Endothelial cell of umbilical vein (primary cell): Measurements from ENCODE around the gene GLDN. TPM values are rescaled to one million over a fixed set of nuclear protein-coding genes. Genes with fewer than 3 reads are reported as not detected.

Experiments used
- BruUV-seq: library from RNA; stranded (reverse); fragments of 400-500 nt; replicated peaks from 2 replicates; lab custom pipeline; 2021; lab: Mats Ljungman, UMichigan
- CTCF ChIA-PET: fragments of 300-600, 350-600 bp; sonication (Branson Sonifier 250); formaldehyde crosslinking; loops from one replicate; lab custom pipeline; 2021; ENCODE audit warnings: antibody characterized with exemption, inconsistent platforms; lab: Charles Lee
- POLR2A ChIA-PET: fragments of 300-600, 350-600 bp; sonication (Branson Sonifier 250); formaldehyde crosslinking; loops from one replicate; lab custom pipeline; 2021; ENCODE audit warnings: antibody characterized with exemption, inconsistent platforms; lab: Charles Lee
- DNase-seq: peaks from one replicate; pipeline ENCODE4 v3.0.0-alpha.2; 2011; ENCODE audit warnings: low read depth, low spot score
- FAIRE-seq: peaks from 2 replicates; lab custom pipeline; 2011; peaks lifted over from hg19 to GRCh38; lab: Jason Lieb, UNC
- H2AFZ ChIP-seq: 2 replicates; pipeline ENCODE4 v1.6.0; 2012; ENCODE audit warnings: low read depth, low read length, control low read depth, inconsistent platforms
- H3K27ac ChIP-seq: 2 replicates; pipeline ENCODE4 v1.5.1; 2011; ENCODE audit warnings: low read depth, mild to moderate bottlenecking, control low read depth, low read length, moderate library complexity; ENCODE audit not compliant: insufficient read depth
- H3K27me3 ChIP-seq, 2 experiments: 2 replicates each; pipeline versions ENCODE4 v1.6.0 to v1.6.1; 2011; ENCODE audit warnings: low read length in 2 of 2, mixed read lengths in 1 of 2; ENCODE audit not compliant: control insufficient read depth in 2 of 2, insufficient read depth in 2 of 2
- H3K36me3 ChIP-seq, 2 experiments: 2 replicates in 1 of 2; 3 replicates in 1 of 2; pipeline ENCODE4 v1.5.1; 2011; ENCODE audit warnings: low read length in 2 of 2, mild to moderate bottlenecking in 1 of 2, moderate library complexity in 1 of 2; ENCODE audit not compliant: control insufficient read depth in 2 of 2, insufficient read depth in 2 of 2; ENCODE audit errors: extremely low read depth in 1 of 2
- H3K4me1 ChIP-seq: 3 replicates; pipeline ENCODE4 v1.5.1; 2011; ENCODE audit warnings: mild to moderate bottlenecking, low read length; ENCODE audit not compliant: control insufficient read depth, insufficient read depth; ENCODE audit errors: extremely low read depth
- H3K4me2 ChIP-seq: 2 replicates; pipeline ENCODE4 v1.6.1; 2011; ENCODE audit warnings: low read length, control low read depth, mixed read lengths; ENCODE audit not compliant: insufficient read depth
- H3K4me3 ChIP-seq, 3 experiments: fragments of 200-600 bp in 1 of 3; sonication (generic), shearing (Covaris generic) in 1 of 3; replicated peaks in 1 of 3; 2 replicates each; pipeline ENCODE4 v1.5.1; 2011 to 2016; ENCODE audit warnings: control low read depth in 3 of 3, low read length in 3 of 3, mild to moderate bottlenecking in 2 of 3, inconsistent platforms in 1 of 3, low read depth in 1 of 3, moderate library complexity in 1 of 3; ENCODE audit not compliant: insufficient read depth in 1 of 3
- H3K79me2 ChIP-seq: 2 replicates; pipeline ENCODE4 v1.6.0; 2012; ENCODE audit warnings: low read length, inconsistent platforms; ENCODE audit not compliant: control insufficient read depth, insufficient read depth
- H3K9ac ChIP-seq: replicated peaks from 2 replicates; pipeline ENCODE3; 2011; ENCODE audit warnings: low read length, control low read depth; ENCODE audit not compliant: insufficient read depth; ENCODE audit errors: extremely low read depth
- H3K9me1 ChIP-seq: replicated peaks from 3 replicates; pipeline ENCODE4 v1.6.0; 2011; ENCODE audit warnings: mild to moderate bottlenecking, low read length; ENCODE audit not compliant: control insufficient read depth, insufficient read depth; ENCODE audit errors: extremely low read depth
- H3K9me3 ChIP-seq: replicated peaks from 2 replicates; pipeline ENCODE4 v1.5.1; 2012; ENCODE audit warnings: low read length, inconsistent platforms; ENCODE audit not compliant: control insufficient read depth, insufficient read depth
- H4K20me1 ChIP-seq: replicated peaks from 2 replicates; pipeline ENCODE3; 2011; ENCODE audit warnings: mild to moderate bottlenecking, low read length; ENCODE audit not compliant: control insufficient read depth, insufficient read depth; ENCODE audit errors: extremely low read depth
- EZH2 ChIP-seq: IDR thresholded peaks from 2 replicates; pipeline ENCODE4 v1.6.1; 2012; ENCODE audit warnings: borderline replicate concordance, low read depth, mild to moderate bottlenecking, moderate library complexity, low read length, inconsistent platforms; ENCODE audit not compliant: severe bottlenecking
- dilution Hi-C: fragments of 300-500 bp; cut with MboI; formaldehyde crosslinking; loops from one replicate; pipeline ENCODE4 v1.15.0; 2019; ENCODE audit warnings: low sequenced_read_pairs; ENCODE audit not compliant: extremely low pct_ligation_motif_present
- intact Hi-C: fragments of 100-400 bp; cut with micrococcal nuclease; formaldehyde crosslinking; loops from one replicate; pipeline ENCODE4 v1.10.0; 2022
- polyA plus RNA-seq, 4 experiments: library from polyadenylated mRNA; depleted of rRNA in 3 of 4; stranded (reverse) in 3 of 4; unstranded in 1 of 4; fragments of >200 nt; gene quantifications; 2 replicates each; pipeline versions ENCODE4 v1.2.1 to v1.2.3, GENCODE V29; 2011 to 2012; ENCODE audit warnings: missing spikeins in 1 of 4
- total RNA-seq: library from RNA; stranded (reverse); gene quantifications from 2 replicates; pipeline ENCODE4 v1.2.3, GENCODE V29; 2021
- TF ChIP-seq, protein P1 (sequence below), 2 donors: IDR thresholded peaks; 1 replicate in 1 of 2; 2 replicates in 1 of 2; pipeline ENCODE4 v1.5.1; 2011; ENCODE audit warnings: low read length in 2 of 2, mild to moderate bottlenecking in 2 of 2, moderate library complexity in 2 of 2, control low read depth in 1 of 2, inconsistent platforms in 1 of 2, low read depth in 1 of 2; ENCODE audit not compliant: insufficient read depth in 1 of 2; ENCODE audit errors: extremely low read depth in 1 of 2

GLDN gene
- total and polyA plus RNA-seq, 2 donors (not counting 3 experiments of a cell fraction or from before 2014, with no cell fraction given), result not detected

DNA sequence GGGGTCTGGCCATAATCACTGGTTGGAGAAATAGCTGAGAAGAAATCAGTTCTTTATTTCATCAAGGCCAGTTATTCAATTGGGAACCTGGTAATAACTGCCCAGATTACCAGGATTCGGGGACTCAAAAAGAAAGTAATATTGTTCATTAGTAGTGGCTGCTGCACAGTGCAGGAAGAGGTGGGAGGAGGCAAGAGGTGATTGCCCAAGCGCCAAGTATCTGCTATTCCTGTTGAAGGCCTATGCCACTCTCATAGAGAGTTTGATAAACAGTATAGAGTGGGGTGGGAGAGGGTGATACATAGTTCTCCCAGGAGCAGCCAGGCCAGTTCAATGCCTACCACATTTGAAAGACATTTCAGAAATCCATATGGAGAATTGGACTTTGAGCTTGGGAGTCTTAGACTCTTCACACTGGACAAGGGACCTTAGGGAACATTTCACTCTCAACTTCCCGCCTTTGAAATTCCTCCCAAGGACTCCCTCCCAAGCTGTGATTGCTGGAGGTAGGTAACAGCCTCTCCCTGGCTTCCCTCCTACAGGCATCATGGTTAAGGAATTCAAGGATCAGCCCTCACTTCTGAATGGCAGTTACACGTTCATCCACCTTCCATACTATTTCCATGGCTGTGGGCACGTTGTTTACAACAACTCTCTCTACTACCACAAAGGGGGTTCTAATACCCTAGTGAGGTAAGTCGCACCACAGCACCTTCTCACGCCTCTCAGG, 59.8 kb downstream of the GLDN start:
- H3K9me3 ChIP-seq, result no peaks in the 10 kb centered on the region
- peaks cover 72% of the 10 kb centered on the region in 2 experiments for H3K27me3 ChIP-seq
- no peaks in the 10 kb centered on the region for H3K4me1 ChIP-seq
- H3K79me2 ChIP-seq, result no peaks in the 10 kb centered on the region
- BruUV-seq, result no TSS peak
- POLR2A ChIA-PET, result no interaction called here
- CTCF ChIA-PET, result interaction anchor here (0.7 to 6.0 kb wide), 48 partner anchors 7 to 451 kb away, joined by 3 to 55 read pairs (median 5); no protein-coding TSS in a partner anchor
- H3K9ac ChIP-seq, result no peak overlapping the region
- FAIRE-seq (no peak), DNase-seq (no peak)
- no peaks in the 10 kb centered on the region for H3K36me3 ChIP-seq
- H2AFZ ChIP-seq, result no peak overlapping the region
- TF ChIP-seq EZH2, result no peak
- intact Hi-C loops, result no loop called here
- no peaks in the 10 kb centered on the region for H3K9me1 ChIP-seq
- no peaks in the 10 kb centered on the region for H4K20me1 ChIP-seq
- no peak overlapping the region for H3K4me2 ChIP-seq
- no peak overlapping the region for H3K4me3 ChIP-seq
- H3K27ac ChIP-seq, result no peak overlapping the region
- dilution Hi-C loops, result no loop called here

DNA sequence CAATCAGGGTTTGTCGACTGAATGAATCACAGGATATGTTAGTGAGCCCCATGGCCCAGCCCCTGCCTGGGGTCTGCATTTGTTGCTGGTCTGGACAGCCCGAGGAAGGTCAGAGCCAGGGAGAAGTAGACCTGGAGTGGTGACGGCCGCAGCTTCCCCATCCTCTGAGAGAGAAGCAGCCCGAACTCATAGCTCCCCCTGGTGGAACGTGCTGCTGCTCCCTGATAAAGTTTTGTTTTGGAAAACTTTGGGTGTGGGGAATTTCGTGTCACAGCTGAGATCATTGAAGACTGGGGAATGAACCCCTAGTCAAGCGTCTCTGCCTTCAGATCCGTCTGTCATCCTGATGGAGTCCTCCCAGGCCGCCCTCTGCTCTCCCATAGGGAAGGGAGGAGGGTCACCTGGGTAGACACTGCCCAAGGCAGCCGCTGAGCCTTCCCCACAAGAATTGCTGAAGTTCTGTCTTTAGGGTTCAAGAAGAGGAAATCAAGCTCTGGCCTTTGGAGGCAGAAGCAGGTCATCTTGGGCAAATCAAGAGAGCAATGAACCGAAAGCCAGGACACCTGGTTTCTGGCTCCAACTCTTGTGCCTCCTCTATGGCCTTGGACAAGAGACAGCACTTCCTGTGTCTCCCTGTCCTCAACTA, 60.5 kb downstream of the GLDN start:
- Histone ChIP-seq H3K4me2 (no peak overlapping the region), H3K9me1 (no peaks in the 10 kb centered on the region), H3K9me3 (no peaks in the 10 kb centered on the region), H3K4me1 (no peaks in the 10 kb centered on the region), H3K27ac (no peak overlapping the region), H3K36me3 (no peaks in the 10 kb centered on the region), H2AFZ (no peak overlapping the region), H3K4me3 (no peak overlapping the region), H3K27me3 (peaks cover 68 to 69% of the 10 kb centered on the region in 2 experiments), H4K20me1 (no peaks in the 10 kb centered on the region), H3K79me2 (no peaks in the 10 kb centered on the region), H3K9ac (no peak overlapping the region)
- DNase-seq (peak; percentile 13), FAIRE-seq (peak; percentile 61)
- intact Hi-C loops (loop anchor here (2.0 kb wide), 1 partner anchor 239 kb away; no protein-coding TSS in a partner anchor), dilution Hi-C loops (no loop called here)
- no peak for TF ChIP-seq EZH2
- TF ChIP-seq, protein P1, sequence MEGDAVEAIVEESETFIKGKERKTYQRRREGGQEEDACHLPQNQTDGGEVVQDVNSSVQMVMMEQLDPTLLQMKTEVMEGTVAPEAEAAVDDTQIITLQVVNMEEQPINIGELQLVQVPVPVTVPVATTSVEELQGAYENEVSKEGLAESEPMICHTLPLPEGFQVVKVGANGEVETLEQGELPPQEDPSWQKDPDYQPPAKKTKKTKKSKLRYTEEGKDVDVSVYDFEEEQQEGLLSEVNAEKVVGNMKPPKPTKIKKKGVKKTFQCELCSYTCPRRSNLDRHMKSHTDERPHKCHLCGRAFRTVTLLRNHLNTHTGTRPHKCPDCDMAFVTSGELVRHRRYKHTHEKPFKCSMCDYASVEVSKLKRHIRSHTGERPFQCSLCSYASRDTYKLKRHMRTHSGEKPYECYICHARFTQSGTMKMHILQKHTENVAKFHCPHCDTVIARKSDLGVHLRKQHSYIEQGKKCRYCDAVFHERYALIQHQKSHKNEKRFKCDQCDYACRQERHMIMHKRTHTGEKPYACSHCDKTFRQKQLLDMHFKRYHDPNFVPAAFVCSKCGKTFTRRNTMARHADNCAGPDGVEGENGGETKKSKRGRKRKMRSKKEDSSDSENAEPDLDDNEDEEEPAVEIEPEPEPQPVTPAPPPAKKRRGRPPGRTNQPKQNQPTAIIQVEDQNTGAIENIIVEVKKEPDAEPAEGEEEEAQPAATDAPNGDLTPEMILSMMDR (IDR thresholded peaks at IDR 0.05; ENCODE audit: extremely low read depth in 1 of 2, insufficient read depth in 1 of 2, low read depth in 1 of 2, low read length in 2 of 2), result peak; percentile 73 to 83
- ChIA-PET POLR2A (no interaction called here), CTCF (interaction anchor here (0.7 to 6.0 kb wide), 48 partner anchors 8 to 452 kb away, joined by 3 to 55 read pairs (median 5); no protein-coding TSS in a partner anchor)
- BruUV-seq, result no TSS peak
